ENCODE measurements around the gene MORN5.

MORN5 gene

GRCh38 chr9:122138560-122139268 lies 21.0 kb upstream of the MORN5 start:
- no peak for TF ChIP-seq CTCF (IDR thresholded peaks at IDR 0.05; ENCODE audit: low read depth, low read length)

GRCh38 chr9:122140368-122141193 lies 19.1 kb upstream of the MORN5 start:
- H3K4me3 ChIP-seq (ENCODE audit: low read depth, low read length): no peak overlapping the region
- TF ChIP-seq CTCF (IDR thresholded peaks at IDR 0.05; ENCODE audit: low read depth, low read length): no peak

More at GRCh38 chr9:122138560-122139268, 21.0 kb upstream of the MORN5 start:
- no peak overlapping the region for H3K4me3 ChIP-seq (ENCODE audit: low read depth, low read length)

GRCh38 chr9:122141671-122142070 lies 18.0 kb upstream of the MORN5 start:
- no peak for TF ChIP-seq CTCF (IDR thresholded peaks at IDR 0.05; ENCODE audit: low read depth, low read length)
- H3K4me3 ChIP-seq (ENCODE audit: low read depth, low read length): no peak overlapping the region

GRCh38 chr9:122143296-122143695 lies 16.4 kb upstream of the MORN5 start:
- no peak overlapping the region for H3K4me3 ChIP-seq (ENCODE audit: low read depth, low read length)
- no peak for TF ChIP-seq CTCF (IDR thresholded peaks at IDR 0.05; ENCODE audit: low read depth, low read length)

- no peak for TF ChIP-seq CTCF (IDR thresholded peaks at IDR 0.05; ENCODE audit: low read depth, low read length)
Measured at GRCh38 chr9:122143876-122144405, 15.8 kb upstream of the MORN5 start.

GRCh38 chr9:122144836-122145591 lies 14.7 kb upstream of the MORN5 start:
- H3K4me3 ChIP-seq (ENCODE audit: low read depth, low read length): no peak overlapping the region
- peak; percentile 39; the same call in 1 of the 2 replicates for TF ChIP-seq CTCF (IDR thresholded peaks at IDR 0.05; ENCODE audit: low read depth, low read length)

More at GRCh38 chr9:122143876-122144405, 15.8 kb upstream of the MORN5 start:
- H3K4me3 ChIP-seq (ENCODE audit: low read depth, low read length): no peak overlapping the region

All from WI38 (cell line).